GM21390 (cell line): ENCODE data around the gene COL5A1.
"Not testable (repeated sequence)": the region's sequence is repeated elsewhere in the genome, so short reads cannot be mapped to it uniquely, and the experiment has no call there.

Source experiments
- ATAC-seq: cut with Tn5 transposase; IDR thresholded peaks from one replicate; pipeline ENCODE4 v1.9.1; 2021; ENCODE audit not compliant: unreplicated experiment

Gene COL5A1

DNA sequence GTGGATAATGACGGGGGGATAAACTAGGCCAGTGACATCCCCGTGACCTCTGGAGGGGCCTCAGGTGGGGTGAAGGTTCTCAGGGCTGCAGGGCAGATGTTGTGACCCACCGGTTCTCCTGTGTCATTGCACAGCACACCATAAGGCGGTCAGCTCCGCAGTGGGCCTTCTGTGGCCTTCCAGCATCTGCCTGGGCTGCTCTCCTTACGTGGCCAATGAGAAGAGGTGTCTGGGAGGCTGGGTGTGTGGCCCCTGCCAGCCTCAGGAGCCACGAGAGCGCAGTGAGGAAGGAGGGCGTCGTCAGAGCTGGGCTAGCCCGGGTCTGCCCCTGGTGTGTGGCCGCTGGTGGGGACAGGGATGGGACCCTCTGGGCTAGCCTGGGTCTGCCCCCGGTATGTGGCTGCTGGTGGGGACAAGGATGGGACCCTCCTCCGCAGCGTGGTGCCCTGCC lies 48.7 kb downstream of the COL5A1 start:
- no peak for ATAC-seq

DNA sequence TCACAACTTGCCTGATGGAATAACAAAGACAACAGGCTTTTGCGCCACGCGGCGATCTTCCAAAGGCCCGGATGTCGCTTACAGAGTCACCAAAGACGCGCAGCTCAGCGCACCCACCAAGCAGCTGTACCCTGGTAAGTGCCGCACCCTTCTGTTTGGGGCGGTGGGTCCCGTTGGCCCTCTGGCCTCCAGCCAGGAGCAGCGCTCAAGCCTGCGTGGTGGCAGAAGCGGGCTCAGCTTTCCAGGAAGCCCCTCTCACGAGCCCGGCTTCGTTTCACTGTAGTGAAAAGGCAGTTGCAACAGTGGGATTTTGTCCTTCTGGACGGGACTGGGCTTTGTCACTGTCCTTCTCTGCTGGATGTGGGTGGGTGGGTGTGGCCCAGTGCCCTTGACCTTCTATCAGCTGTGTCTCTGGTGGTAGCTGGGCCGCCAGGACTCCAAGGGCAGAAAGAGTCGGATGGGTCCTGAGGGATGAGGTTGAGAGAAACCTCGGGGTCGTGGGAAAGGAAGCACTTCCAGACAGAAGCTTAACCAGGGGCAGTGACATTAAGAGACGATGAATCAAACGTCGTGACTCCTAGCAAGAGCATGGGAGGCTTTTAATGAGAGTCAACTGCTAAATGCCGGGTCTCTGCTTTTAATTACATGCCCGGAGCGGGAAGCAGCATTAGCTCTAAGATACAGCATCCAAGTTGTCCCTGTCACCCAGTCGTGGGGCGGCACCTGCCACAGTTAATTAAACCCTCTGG lies 49.5 kb downstream of the COL5A1 start:
- ATAC-seq: no peak

DNA sequence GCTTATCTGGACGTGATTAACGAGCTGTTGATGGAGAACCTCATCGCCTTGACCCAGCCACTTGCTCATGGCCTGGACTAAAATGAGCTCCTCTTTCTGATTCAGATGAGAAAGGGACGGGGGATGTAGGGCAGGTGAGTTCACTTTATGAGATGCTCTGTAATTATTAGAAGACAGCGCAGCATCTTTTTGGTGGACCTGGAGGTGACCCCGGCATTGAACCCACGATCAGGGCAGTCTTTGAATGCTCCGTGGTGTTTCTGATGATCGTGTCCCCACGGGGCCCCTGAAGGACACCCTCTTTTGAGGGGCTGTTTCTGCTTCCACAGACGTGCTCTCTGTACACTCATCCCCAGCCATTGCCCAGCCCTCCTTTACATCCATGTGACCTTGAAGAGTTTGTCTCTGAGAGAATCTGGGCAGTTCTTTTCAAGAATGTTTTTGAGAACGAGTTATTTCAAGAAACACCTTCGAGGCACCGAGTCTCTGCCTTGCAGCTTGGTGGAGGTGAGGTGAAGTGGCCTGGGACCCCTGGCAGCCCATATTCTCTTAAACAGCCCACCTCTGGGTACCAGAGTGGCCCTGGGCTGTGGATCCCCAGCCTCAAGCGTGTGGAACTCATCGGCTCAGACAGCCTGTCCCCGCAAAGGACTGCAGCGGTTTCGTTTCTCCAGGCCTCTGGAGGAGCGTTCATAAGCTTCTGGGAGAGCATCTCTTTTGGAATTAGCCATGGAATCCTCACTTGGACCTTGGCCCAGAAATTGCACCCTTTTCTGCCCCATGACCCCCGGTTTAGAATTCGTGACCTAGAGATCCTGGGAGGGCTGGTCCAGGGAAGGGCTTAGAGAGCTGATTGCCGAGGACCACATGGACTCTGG lies 50.3 kb downstream of the COL5A1 start:
- no peak for ATAC-seq

DNA sequence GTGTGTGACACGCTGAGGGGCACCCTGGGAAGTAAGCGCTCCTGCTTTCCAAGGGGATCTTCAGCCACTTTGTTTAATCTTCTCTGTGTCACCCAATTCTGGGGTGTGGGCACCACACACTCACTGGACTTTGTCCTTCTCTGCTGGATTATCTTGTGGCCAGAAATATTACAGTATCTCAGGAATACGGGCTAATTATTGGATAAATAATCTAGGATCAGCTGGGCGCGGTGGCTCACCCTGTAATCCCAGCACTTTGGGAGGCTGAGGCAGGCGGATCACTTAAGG lies 50.9 kb downstream of the COL5A1 start:
- no peak for ATAC-seq

DNA sequence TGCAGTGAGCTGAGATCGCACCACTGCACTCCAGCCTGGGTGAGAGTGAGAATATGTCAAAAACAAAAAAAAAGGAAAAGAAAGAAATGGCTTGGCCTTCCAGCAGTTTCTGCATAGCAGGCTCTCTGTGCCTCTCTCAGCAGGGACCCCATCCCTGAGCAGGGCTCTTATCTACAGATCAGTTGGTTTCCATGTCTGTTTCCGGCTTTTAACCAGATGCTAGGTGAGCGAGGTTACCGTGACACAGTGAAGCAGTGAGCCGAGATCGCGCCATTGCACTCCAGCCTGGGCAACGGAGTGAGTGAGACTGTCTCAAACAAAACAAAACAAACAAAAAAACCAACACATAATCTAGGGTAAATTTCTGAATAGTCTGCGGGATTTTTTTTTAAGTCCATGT lies 51.4 kb downstream of the COL5A1 start:
- no peak for ATAC-seq

DNA sequence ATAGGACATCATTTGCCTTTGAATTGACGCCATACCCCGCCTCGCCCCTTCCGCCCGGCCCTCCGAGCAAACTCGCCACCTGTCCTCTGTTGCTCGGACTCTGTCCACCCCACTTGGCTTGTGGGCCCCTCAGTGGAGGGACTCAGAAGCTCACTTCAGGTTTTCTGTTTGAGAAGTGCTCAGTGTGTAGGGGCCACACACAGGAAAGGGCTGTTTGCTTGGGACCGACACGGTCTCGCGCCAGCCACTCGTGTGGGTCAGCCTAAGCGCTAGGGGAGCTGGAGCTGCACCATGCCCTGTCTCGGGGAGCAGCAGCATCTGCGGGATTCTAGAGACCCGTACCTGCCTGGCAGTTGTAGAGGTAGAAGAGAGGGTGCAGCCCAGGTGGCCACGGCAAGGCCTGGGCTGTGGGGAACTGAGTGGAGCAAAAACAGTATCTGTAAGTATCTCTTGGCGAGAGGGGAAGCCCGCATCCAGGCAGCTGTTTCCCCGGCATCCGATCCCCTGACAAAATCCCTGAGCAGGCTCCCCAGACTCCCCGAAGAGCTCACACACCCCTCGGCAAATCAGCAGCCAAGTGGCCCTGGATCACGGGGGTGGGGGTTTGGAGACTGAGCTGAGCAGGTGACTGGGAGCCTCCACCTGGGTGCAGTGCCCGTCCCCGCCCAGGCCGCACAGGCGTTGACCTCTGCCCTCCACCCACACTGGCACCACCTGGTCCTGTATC lies 52.2 kb downstream of the COL5A1 start:
- no peak for ATAC-seq

DNA sequence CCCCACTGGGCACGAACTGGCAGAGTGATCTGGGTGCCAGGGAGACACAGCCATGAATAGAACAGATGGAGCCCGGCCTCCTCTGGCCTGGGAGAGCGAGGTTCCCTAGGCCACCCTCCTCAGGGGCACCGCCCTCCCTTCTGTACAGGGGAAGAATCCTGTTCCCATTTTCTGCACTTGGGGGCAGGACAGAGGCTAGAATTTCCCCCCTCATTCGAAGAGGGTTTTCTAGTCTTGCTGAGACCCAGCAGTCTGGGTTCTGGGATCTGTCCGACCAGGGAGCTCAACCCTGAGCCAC lies 52.7 kb downstream of the COL5A1 start:
- ATAC-seq: no peak

DNA sequence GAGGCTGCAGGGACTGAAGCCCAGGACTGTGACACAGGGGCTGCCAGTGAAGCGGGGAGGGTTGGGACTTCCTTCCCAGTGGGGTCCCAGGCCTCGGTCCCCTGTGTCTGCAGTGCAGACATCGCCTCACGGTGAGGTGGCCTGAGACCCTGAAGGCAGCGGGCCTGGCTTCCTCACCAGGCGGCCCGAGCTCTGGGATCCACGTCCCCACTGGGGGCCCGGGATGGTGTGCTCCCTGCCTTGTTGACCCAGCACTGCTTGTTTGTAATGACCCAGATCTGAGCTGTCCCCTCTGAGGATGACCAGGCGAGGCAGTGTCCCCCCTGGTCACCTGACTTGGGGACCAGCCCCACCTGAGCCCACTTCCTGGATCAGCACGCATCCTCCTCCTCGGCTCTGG lies 53.1 kb downstream of the COL5A1 start:
- ATAC-seq: no peak

DNA sequence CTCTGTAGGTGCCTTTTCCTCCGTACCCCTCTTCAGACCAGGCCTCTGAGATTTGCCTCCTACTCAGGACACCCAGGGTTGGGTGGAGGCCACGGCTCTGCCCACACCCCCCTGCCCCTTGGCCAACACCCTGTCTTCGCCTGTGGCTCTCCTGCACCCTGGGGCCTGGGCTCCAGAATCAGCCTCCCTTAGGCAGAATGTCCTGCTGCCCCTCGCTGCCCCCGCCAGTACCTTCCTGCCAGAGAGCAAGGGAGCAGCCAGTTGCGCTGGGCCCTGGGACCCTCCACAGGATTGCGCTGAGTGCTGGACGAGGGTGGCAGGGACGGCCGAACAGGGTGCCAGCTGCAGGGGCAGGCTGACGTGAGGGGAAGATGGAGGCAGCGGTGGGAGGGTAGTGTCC lies 53.5 kb downstream of the COL5A1 start:
- ATAC-seq: no peak

DNA sequence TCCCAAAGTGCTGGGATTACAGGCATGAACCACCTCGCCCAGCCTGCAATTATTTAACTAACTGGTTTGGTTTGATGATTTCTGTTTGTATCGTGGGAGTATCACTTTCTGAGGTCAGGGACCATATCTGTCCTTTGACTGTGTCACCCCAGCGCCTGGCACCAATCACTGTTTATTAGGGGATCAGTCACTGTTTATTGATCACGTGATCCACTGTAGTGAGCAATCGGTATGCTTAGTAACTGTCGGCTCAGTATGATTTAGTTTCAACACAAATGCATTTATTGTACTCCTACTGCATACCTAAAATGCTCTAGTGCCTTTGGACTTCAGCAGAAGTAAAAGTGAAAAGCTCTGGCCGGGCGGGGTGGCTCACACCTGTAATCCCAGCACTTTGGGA lies 54.8 kb downstream of the COL5A1 start:
- no peak for ATAC-seq

DNA sequence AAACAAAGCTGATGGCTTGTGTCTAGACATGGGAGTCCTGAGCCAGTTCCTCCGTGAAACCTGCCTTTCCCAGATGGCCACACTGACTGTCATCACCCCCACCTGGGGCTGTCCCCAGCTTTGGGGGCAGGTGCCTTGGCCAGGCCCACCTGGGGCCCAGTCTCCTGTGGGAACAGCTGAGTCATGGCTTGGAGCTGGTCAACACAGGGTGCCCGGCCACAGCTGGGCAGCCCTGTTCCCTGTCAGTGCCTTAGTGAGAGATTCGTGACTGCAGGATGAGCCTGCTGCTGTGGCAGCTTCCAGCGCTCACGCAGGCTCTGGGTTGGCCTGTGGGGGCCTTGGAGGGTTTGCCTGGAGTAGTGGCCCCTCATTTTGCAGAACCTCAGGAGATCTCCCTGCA lies 56.5 kb downstream of the COL5A1 start:
- no peak for ATAC-seq

DNA sequence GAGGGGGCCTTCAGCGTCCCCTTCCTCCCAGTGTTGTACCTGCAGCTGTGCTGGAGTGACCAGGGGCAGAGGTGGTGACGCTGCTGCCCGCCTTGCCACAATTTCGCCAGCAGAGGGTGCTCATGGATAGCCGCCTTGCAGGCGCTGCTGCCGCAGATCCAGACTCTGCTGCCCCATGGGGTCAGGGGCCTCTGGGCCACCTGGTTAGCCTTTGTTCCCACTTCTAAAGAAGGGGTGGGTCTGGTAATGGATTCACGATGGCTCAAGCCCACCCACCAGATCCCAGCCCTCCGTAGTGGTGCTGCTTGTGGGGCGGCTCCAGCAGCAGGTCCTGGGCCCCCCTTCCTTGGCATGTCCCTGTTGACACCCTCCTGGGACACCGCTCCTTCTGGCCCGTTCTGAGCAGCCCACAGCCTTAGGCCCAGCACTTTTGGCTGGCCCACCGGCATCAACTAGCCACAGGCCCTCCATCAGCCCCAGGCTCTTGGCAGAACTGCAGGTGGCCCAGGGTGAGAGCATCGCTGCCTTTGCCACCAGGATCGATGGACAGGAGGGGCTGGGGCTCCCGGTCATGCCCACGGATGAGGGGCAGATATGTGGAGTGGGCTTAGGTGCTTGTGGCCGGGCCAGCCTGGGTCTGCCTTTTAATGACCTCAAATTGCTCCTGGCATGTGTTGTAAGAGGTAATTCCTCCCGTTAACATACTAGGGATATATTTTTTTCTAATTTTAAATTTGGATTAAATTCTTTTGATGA lies 57.2 kb downstream of the COL5A1 start:
- ATAC-seq: no peak

DNA sequence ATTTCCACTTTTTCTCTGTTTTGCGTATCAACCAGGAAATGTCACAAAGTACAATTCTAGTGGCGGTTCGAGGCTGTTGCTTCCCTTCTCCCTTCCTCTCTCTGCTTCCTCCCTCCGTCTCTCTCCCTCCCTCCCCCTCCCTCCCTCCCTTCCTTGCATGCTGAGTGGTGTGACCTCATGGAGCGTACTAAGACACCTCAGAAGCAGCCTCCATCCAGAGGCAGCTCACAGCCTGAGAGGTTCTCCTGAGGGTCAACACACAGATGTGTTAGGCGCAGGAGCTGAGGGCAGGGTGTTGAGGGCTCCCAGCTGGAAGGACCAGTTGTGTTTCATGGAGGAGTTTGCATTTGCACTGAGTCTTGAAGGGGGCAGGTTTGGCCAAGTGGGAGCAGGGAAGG lies 57.7 kb downstream of the COL5A1 start:
- ATAC-seq: no peak

DNA sequence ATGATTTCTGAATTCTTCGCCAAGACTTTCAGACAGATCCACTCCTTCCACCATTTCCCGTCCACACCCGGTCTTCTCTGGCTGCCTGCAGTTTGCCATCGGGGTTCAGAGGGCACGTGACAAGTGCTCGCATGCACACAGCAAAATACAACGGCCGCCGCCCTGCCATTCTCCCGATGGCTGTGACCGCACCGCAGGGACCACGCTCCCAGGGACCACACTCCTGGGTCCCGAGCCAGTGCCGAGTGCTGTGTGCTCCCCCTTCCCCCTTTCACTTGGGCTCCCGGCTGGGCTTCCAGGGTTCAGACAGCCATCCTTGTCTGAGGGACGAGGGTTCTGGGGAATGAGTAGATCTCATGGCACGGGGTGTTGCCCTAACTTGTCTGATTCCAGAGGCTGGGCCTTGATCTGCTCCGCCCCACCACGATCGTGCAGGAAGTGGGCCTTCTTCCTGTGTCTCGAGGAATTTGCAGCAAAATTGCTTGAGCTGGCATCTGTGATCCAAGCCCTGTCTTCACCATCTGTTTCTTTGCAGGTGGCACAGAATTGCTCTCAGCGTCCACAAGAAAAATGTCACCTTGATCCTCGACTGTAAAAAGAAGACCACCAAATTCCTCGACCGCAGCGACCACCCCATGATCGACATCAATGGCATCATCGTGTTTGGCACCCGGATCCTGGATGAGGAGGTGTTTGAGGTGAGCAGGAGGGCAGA lies 59.2 kb downstream of the COL5A1 start:
- ATAC-seq: no peak

DNA sequence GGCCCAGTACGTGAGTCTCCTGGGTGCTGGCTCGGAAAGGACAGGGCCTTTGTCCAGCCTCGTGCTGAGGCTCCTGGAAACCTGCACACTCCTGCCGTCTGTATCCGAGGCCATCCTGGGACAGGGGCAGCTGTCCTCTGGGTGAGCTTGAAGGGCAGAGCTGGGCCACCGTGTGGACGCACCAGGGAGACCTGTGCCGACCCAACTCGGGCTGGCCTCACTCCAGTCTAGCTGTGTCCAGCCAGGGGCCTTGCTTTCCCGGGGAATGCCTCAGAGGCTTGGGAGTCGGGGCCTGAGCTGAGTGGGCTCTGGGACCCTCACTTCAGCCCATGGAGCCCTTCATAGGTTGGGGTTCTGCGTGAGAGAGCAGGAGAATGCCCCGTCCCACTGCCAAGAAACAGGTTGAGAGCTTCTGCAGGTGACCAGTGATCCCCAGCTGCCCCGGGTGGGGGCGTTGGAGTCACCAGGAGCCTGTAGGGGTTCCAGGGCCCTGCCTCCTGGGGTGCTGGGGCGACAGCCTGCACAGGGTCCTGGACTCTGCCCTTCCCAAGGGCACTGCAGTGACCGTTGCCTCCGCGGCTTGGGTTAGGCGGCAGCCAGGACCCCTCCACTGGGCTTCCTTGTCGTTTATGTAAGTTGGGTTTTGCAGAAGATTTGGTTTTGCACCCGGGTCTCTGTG lies 60.1 kb downstream of the COL5A1 start:
- ATAC-seq: no peak

DNA sequence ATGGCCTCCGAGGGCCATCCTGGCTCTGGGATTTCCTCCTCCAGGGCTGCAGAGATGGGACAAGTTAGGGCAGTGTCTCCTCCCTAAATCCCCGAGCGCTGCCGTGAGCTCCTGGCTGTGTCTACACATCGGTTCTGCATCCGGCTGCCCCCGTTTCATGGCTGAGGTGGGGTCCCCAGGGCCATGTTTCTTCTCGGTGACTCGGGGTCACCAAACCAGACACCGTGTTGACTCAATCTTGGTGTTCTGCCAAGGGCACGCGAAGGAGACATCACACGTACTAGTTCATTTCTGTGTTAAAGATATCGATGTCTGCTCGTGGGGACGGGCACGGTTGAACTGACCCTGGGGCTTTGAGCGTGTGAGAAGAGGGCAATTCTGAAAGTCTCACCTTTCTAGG lies 60.7 kb downstream of the COL5A1 start:
- no peak for ATAC-seq

DNA sequence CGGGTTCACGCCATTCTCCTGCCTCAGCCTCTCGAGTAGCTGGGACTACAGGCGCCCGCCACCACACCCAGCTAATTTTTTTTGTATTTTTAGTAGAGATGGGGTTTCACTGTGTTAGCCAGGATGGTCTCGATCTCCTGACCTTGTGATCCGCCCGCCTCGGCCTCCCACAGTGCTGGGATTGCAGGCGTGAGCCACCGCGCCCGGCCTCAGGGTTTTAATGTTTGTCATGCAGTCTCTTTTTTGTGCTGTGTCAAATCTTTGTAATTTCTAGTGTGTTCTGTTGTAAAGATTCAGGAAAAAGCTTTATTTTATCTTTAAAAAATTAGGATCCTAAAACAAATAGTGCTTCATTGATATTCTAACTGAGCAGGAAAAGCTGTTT lies 62.1 kb downstream of the COL5A1 start:
- not testable (repeated sequence) for ATAC-seq

DNA sequence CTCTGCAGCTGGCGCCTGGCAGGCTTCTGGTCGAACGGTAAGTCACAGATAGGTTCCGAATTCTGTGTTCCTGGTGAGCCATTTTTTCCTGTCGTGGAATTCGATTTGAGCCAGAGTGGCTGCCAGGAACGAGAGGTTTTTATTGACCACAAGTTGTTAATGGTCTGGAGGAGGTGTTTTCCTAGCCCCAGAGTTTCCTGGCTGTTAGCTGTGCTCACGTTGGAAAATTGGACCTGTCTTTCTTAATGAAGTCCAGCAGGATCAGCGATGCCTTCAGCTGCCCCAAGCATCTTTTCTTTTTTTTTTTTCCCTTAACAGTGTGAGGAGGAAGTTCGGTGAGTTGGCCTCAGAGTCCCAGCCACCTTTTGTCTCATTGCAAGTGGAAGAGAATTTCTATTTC lies 62.9 kb downstream of the COL5A1 start:
- ATAC-seq: no peak

DNA sequence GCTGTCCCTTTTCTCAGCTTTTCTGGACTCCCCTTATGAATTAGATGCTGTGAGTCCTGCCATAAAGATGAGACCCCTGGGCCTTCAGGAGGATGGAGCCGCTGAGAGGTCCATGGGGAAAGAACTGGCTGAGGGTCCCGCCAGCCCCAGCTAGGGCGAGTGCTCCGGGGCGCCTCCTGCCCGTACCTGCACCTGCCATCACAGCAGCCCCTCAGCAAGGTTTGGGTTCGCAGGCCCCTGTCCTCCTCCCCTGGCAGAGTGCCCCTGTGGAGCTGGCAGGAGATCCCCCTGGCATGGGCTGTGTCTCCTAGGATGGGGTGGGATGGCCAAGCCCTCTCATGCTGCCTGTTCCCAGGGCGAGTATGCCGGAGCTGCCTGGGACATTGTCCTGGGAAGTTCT lies 64.2 kb downstream of the COL5A1 start:
- ATAC-seq: no peak

DNA sequence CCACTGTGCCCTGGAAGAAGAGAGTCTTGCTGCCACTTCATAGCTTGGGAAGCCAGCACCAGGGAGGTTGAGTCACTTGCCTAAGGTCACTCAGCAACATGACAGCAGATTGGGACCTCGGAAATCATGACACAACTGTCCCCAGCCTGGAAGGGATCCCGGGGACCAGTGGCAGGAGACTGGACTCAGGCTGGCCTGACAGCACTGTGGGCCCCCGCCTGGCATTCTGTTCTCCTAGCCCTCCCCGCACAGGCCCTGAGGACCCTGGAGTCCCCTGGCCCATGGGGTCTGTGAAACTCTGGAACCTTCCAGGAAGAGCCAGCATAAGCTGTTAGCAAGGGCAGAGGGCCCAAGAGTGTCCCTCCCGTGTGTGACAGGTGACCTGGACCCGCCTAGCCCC lies 64.9 kb downstream of the COL5A1 start:
- no peak for ATAC-seq
